Muscle layer of duodenum (tissue), 2 donors: ENCODE data around the gene TMPRSS12.
"Not testable (repeated sequence)": the region's sequence is repeated elsewhere in the genome, so short reads cannot be mapped to it uniquely, and the experiment has no call there.

Experiments used
- H3K27ac ChIP-seq: one replicate; pipeline ENCODE4 v1.7.0; 2013; ENCODE audit warnings: mild to moderate bottlenecking, low read length
- H3K27me3 ChIP-seq: one replicate; pipeline ENCODE4 v1.7.0; 2013; ENCODE audit warnings: low read depth, mild to moderate bottlenecking, control low read depth, low read length
- H3K36me3 ChIP-seq, 2 donors: one replicate each; pipeline ENCODE4 v1.7.0; 2013; ENCODE audit warnings: low read length in 2 of 2, control low read depth in 1 of 2, mild to moderate bottlenecking in 1 of 2; ENCODE audit not compliant: insufficient read depth in 2 of 2, control insufficient read depth in 1 of 2
- H3K4me1 ChIP-seq, 2 donors: one replicate each; pipeline ENCODE4 v1.7.0; 2013; ENCODE audit warnings: low read length in 2 of 2, mild to moderate bottlenecking in 2 of 2, control low read depth in 1 of 2, moderate library complexity in 1 of 2; ENCODE audit not compliant: insufficient read depth in 2 of 2, control insufficient read depth in 1 of 2
- H3K4me3 ChIP-seq, 2 donors: one replicate each; pipeline ENCODE4 v1.7.0; 2013; ENCODE audit warnings: low read length in 2 of 2, low read depth in 1 of 2, mild to moderate bottlenecking in 1 of 2
- H3K9me3 ChIP-seq, 2 donors: one replicate each; pipeline ENCODE4 v1.7.0; 2013; ENCODE audit warnings: low read length in 2 of 2, control low read depth in 1 of 2, mild to moderate bottlenecking in 1 of 2; ENCODE audit not compliant: control insufficient read depth in 1 of 2
- donor health status: healthy.

TMPRSS12 gene

DNA sequence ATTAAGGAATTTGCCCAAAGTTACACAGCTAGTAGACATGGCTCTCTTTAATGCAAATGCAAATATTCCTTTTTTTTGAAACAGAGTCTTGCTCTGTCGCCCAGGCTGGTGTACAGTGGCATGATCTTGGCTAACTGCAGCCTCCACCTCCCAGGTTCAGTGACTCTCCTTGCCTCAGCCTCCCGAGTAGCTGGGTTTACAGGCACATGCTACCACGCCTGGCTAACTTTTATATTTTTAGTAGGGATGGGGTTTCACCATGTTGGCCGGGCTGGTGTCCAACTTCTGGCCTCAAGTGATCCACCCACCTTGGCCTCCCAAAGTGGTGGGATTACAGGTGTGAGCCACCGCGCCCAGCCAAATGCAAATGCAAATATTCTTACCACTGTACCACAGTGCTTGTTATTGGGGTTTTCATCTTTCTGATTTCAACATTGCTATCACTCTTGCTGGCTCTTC, 85.1 kb downstream of the TMPRSS12 start:
- peaks cover 5 to 36% of the 10 kb centered on the region in 2 donors for H3K4me1 ChIP-seq
- H3K27ac ChIP-seq, result peak overlapping the region; percentile 78
- H3K27me3 ChIP-seq, result no peaks in the 10 kb centered on the region
- H3K36me3 ChIP-seq, result peaks cover 0 to 9% of the 10 kb centered on the region in 2 donors
- H3K9me3 ChIP-seq, result no peaks in the 10 kb centered on the region
- peak overlapping the region; percentile 81 to 98 for H3K4me3 ChIP-seq

DNA sequence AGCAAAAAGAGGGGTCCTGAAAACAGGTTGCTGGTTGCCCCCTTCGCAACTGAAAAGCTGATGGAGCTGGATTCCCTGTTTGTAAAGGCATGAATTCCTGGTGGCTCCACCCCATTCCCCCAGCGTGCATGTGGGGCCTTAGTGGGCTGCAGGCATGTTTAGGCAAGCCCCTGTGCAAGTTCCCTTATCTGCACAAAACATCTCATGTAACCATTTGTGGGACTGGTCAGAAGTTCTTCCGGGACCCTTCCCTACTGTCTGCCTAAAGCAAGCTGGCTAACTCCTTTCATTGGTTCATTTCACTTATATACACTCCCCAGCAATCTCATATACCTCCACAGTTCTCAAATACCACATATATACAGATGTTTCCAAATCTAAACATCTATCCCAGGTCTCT, 85.7 kb downstream of the TMPRSS12 start:
- peaks cover 5 to 38% of the 10 kb centered on the region in 2 donors for H3K4me1 ChIP-seq
- peaks cover 0 to 11% of the 10 kb centered on the region in 2 donors for H3K36me3 ChIP-seq
- no peaks in the 10 kb centered on the region for H3K9me3 ChIP-seq
- H3K27ac ChIP-seq, result peak overlapping the region; percentile 78
- H3K27me3 ChIP-seq, result no peaks in the 10 kb centered on the region
- H3K4me3 ChIP-seq, result peak overlapping the region; percentile 81 to 98

DNA sequence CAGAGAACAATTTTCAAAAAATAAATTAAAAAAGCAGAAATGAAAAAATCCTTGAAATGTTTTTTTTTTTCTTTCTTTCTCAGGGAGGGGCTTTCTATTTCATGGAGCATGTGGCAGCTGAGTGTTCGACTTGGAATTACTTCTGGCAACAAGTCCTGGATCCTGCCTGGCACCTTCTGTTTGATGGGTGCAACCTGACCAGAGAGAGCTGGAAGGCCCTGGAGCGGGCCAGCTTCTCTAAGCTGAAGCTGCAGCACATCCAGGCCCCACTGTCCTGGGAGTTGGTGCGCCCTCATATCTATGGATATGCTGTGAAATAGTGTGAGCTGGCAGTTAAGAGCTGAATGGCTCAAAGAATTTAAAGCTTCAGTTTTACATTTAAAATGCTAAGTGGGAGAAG, 87.1 kb downstream of the TMPRSS12 start:
- Histone ChIP-seq H3K4me1 (peaks cover 12 to 52% of the 10 kb centered on the region in 2 donors), H3K27me3 (no peaks in the 10 kb centered on the region), H3K4me3 (no peak overlapping the region), H3K36me3 (peaks cover 0 to 18% of the 10 kb centered on the region in 2 donors), H3K9me3 (no peaks in the 10 kb centered on the region), H3K27ac (no peak overlapping the region)

DNA sequence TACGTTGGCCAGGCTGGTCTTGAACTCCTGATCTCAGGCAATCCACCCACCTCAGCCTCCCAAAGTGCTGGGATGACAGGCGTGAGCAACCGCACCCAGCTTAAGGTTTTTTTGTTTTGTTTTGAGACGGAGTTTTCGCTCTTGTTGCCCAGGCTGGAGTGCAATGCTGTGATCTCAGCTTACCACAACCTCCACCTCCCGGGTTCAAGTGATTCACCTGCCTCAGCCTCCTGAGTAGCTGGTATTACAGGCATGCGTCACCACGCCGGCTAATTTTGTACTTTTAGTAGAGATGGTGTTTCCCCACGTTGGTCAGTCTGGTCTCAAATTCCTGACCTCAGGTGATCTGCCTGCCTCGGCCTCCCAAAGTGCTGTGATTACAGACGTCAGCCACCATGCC, 87.8 kb downstream of the TMPRSS12 start:
- not testable (repeated sequence) for H3K4me3 ChIP-seq, H3K27me3 ChIP-seq, H3K9me3 ChIP-seq, H3K27ac ChIP-seq
- Histone ChIP-seq H3K36me3 (peaks cover 0 to 18% of the 10 kb centered on the region in 2 donors), H3K4me1 (peaks cover 16 to 57% of the 10 kb centered on the region in 2 donors)

DNA sequence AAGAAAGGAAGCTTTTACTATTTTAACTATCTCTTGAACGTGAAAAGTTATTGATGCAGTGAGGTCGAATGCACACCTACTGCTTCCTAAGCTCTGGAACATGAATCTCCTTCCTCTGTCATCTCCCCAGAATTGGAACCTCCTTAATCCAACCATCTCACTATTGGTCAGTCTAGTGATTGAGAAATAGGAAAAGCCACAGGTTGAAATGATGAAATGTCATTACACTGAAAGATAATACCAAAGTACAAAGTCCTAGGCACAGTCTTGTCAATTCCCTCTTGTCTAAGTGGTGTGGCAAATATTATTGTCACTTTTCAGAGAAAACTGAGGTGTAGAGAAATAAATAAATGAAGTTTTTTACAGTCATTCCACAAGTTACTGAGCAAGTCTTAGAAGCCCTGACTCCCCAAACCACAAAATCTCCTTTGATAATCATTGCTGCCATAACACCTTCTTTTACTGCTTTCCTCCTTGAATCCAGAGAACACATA, 90.1 kb downstream of the TMPRSS12 start:
- H3K4me1 ChIP-seq, result peaks cover 16 to 53% of the 10 kb centered on the region in 2 donors

DNA sequence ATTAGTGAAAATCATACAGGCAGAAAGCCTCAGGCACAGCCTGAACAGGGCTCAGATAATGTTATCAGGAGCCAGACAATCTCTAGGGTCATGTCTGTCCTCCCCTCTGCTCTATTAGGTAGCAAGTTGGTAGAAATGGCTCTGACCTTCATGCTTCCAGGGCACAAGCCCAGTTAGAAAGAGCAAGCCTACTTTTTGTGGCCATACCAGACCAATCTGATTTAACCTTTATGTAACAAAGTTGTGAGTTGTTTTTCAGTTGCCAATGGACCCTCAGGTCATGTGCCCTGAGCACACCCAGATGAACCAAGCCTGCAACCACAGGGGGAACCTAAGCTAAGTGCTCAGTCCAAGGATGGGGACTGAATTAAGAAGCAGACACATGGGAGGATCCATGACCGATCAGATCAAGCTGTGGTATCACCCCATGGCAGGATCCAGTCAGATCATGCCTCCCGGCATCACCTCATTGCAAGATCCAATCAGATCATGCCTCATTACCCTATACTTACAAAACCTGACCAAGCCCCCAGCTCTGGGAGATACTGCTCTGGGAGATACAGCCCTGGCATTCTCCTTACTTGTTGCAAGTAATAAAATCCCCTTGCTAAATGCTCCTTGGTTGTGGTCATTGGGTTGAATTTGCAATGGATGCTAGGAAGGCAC, 90.9 kb downstream of the TMPRSS12 start:
- Histone ChIP-seq H3K4me1 (peaks cover 16 to 46% of the 10 kb centered on the region in 2 donors), H3K36me3 (peaks cover 0 to 18% of the 10 kb centered on the region in 2 donors), H3K9me3 (peaks cover 0 to 9% of the 10 kb centered on the region in 2 donors), H3K27me3 (no peaks in the 10 kb centered on the region), H3K4me3 (no peak overlapping the region), H3K27ac (peak overlapping the region; percentile 26)

More for the DNA sequence above, 90.1 kb downstream of the TMPRSS12 start:
- no peak overlapping the region for H3K4me3 ChIP-seq
- H3K36me3 ChIP-seq, result peaks cover 0 to 18% of the 10 kb centered on the region in 2 donors
- peaks cover 0 to 7% of the 10 kb centered on the region in 2 donors for H3K9me3 ChIP-seq
- no peaks in the 10 kb centered on the region for H3K27me3 ChIP-seq
- H3K27ac ChIP-seq, result peak overlapping the region; percentile 26

DNA sequence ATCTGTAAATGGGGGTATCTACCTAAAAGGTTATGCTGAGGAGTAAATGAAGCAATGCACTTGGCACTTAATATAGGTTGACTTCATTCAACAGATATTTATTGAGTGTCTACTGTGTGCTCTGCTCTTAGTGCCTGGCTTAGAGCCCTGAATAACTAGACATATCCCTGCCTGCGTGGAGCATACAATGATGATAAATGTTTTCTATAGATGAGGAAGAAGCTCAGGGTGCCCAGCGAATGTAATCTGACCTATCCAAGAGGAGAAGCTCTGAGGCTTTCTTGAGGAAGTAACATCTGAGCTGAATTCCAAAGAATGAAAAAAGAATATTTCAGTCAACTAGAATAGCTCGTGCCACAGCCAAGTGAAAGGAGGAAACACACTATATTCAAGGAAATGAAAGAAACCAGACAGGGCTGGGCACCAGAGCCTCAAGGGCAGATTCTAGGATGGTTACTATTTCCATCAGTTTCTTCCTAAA, 91.7 kb downstream of the TMPRSS12 start:
- peaks cover 0 to 9% of the 10 kb centered on the region in 2 donors for H3K9me3 ChIP-seq
- H3K36me3 ChIP-seq, result peaks cover 0 to 18% of the 10 kb centered on the region in 2 donors
- peak overlapping the region in 1 of 2 donors; percentile 22 for H3K4me3 ChIP-seq
- H3K27me3 ChIP-seq, result no peaks in the 10 kb centered on the region
- H3K4me1 ChIP-seq, result peaks cover 13 to 38% of the 10 kb centered on the region in 2 donors
- H3K27ac ChIP-seq, result peak overlapping the region; percentile 84

DNA sequence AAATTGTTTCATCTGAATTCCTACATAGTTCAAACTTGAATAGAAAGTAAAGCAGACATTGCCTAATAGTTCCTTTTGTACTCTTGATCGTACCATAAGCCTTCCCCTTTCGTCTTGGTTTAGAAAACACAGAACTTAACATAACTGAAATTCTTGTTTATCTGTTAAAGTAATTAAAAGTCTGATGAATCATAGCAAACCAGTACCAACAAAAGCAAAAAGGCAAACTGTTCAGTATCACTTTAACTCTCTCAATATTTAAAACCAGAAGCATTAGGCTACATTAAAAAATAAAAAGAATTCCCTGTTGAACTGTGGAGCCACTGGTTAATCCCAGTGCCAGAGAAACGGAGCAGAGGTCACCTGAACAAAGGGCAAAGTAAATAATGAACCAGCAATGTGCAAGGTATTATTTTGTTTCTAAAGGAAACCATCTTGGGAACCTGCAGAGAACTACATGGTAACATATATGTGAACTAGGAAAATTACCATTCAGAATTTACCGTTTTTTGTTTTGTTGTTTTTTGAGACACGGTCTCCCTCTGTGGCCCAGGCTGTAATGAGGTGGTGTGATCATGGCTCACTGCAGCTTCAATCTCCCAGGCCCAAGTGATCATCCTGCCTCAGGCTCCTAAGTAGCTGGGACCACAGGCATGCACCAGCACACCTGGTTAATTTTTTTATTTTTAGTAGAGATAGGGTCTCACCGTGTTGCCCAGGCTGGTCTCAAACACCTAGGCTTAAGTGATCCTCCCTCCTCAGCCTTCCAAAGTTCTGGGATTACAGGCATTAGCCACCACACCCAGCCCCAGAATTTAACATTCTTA, 92.5 kb downstream of the TMPRSS12 start:
- Histone ChIP-seq H3K36me3 (peaks cover 0 to 18% of the 10 kb centered on the region in 2 donors), H3K4me3 (peak overlapping the region; percentile 19 to 22), H3K9me3 (peaks cover 0 to 9% of the 10 kb centered on the region in 2 donors), H3K4me1 (peaks cover 11 to 32% of the 10 kb centered on the region in 2 donors), H3K27ac (peak overlapping the region; percentile 84), H3K27me3 (no peaks in the 10 kb centered on the region)

DNA sequence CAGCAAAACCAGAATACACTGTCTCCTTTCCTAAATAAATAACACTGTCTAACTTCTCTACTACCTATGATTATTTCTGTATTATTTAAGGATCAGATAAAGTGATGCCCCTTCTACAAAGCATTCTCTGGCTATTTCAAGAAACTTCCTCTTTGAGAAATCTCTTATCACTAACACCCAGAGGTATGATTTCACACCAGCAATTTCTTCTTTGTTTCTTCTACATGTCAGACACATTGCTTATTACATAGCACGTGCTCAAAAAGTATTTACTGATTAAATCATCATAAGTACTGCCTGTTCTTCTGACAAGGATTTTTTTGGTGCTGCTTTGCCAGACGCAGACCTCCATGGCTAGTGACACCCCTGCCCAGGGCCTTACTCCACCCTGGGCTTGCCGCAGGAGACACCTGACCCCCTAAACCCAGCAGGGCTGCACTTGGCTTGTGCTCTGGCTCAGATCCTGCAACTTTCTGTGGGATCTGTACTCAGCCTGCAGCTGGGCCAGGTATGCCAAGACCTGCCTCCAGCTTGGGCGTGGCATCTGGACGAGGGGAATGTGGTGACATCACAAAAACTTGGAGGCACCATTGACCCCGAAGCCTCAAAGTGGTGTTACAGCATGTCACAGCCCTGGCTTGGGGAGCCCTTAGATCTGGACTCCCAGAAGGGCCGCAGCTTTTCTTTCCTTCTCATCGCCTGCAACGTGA, 94.2 kb downstream of the TMPRSS12 start:
- peaks cover 0 to 9% of the 10 kb centered on the region in 2 donors for H3K36me3 ChIP-seq
- H3K9me3 ChIP-seq, result peaks cover 0 to 9% of the 10 kb centered on the region in 2 donors
- no peaks in the 10 kb centered on the region for H3K27me3 ChIP-seq
- H3K4me1 ChIP-seq, result peaks cover 11 to 27% of the 10 kb centered on the region in 2 donors
- H3K4me3 ChIP-seq, result no peak overlapping the region
- H3K27ac ChIP-seq, result no peak overlapping the region
